Choroid plexus epithelial cell (primary cell): Measurements from ENCODE around the gene PPP1R9A.

ENCODE experiments used
- DNase-seq: peaks from one replicate; pipeline ENCODE4 v3.0.0-alpha.2; 2010; ENCODE audit warnings: low read depth
- H3K4me3 ChIP-seq: 2 replicates; pipeline ENCODE4 v1.5.1; 2011; ENCODE audit warnings: low read depth, mild to moderate bottlenecking, control low read depth, low read length, moderate library complexity
- CTCF ChIP-seq: conservative IDR thresholded peaks from 2 replicates; pipeline ENCODE4 v1.5.1; 2011; ENCODE audit warnings: low read depth, mild to moderate bottlenecking, control low read depth, inconsistent platforms, low read length, moderate library complexity

The PPP1R9A gene

GRCh38 chr7:95335093-95335492 is 427.7 kb downstream of the PPP1R9A start:
- no peak overlapping the region for H3K4me3 ChIP-seq
- DNase-seq = peak; percentile 87
- no peak for TF ChIP-seq CTCF

GRCh38 chr7:95338832-95339231 is 431.4 kb downstream of the PPP1R9A start:
- no peak overlapping the region for H3K4me3 ChIP-seq
- no peak for TF ChIP-seq CTCF
- no peak for DNase-seq

- no peak overlapping the region for H3K4me3 ChIP-seq
- TF ChIP-seq CTCF = no peak
- no peak for DNase-seq
Observed at GRCh38 chr7:95340491-95340890, 433.1 kb downstream of the PPP1R9A start.

- no peak for TF ChIP-seq CTCF
- no peak overlapping the region for H3K4me3 ChIP-seq
- DNase-seq = no peak
Observed at GRCh38 chr7:95342029-95342428, 434.6 kb downstream of the PPP1R9A start.

GRCh38 chr7:95342642-95343307 is 435.4 kb downstream of the PPP1R9A start:
- H3K4me3 ChIP-seq = no peak overlapping the region
- peak; percentile 43 for TF ChIP-seq CTCF
- peak; percentile 25 for DNase-seq
